Esophagus squamous epithelium (tissue), 4 donors: ENCODE measurements around the gene VPS37B.

Source experiments
- POLR2A ChIP-seq, 4 donors: fragments of 450-650 bp; IDR thresholded peaks; one replicate each; pipeline ENCODE4 v1.6.1; 2017; ENCODE audit warnings: antibody characterized with exemption in 4 of 4, mild to moderate bottlenecking in 4 of 4, moderate library complexity in 3 of 4
- TF ChIP-seq, protein P1 (sequence below), 6 experiments: fragments of 450-650 bp in 4 of 6; fragments of 200-600 bp in 2 of 6; sonication (generic) in 2 of 6; IDR thresholded peaks; one replicate each; pipeline ENCODE4 v1.5.1; 2016 to 2019; ENCODE audit warnings: antibody characterized with exemption in 6 of 6, mild to moderate bottlenecking in 4 of 6, moderate library complexity in 4 of 6

DNA sequence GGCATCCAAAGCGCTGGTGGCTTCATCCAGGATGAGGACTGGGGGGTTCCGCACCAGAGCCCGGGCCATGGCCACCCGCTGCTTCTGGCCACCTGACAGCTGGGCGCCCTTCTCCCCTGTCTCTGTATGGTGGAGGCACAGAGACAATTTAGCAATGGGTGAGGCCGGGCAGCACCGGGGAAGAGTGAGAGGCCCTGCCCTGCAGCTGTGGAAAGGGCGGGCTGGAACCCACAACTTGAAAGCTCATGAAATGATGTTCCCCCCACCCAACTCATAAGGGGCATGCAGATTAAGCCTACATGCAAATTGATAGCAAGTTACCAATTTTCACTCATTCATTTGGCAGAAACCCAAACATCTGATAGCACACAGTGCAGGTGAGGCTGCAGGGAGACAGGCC is 36.3 kb upstream of the VPS37B start:
- TF ChIP-seq POLR2A (IDR thresholded peaks at IDR 0.05), result no peak
- TF ChIP-seq, protein P1, sequence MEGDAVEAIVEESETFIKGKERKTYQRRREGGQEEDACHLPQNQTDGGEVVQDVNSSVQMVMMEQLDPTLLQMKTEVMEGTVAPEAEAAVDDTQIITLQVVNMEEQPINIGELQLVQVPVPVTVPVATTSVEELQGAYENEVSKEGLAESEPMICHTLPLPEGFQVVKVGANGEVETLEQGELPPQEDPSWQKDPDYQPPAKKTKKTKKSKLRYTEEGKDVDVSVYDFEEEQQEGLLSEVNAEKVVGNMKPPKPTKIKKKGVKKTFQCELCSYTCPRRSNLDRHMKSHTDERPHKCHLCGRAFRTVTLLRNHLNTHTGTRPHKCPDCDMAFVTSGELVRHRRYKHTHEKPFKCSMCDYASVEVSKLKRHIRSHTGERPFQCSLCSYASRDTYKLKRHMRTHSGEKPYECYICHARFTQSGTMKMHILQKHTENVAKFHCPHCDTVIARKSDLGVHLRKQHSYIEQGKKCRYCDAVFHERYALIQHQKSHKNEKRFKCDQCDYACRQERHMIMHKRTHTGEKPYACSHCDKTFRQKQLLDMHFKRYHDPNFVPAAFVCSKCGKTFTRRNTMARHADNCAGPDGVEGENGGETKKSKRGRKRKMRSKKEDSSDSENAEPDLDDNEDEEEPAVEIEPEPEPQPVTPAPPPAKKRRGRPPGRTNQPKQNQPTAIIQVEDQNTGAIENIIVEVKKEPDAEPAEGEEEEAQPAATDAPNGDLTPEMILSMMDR (IDR thresholded peaks at IDR 0.05), result no peak
